Measurements from ENCODE around the gene CDC5L.

DNA sequence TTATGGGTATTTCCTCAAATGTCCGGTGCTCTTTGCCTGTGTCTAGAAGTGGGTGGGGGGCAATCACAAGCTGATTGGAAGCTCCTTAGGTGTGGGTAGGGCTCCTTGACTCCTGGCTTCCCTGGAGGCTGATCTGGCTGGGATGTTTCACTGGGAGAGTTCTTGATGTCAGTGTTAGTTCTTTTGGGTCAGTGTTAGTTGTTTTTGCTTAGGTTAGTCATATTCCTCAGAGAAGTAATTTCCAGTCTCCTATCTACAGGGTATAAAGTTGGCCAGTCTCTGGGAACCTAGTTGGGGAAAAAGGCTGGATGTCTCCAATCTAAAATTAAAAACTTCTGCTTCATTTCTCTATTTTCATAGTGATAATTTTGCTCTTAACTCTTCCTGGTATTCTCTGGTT is 23.6 kb downstream of the CDC5L start:
- TF ChIP-seq, protein P1, sequence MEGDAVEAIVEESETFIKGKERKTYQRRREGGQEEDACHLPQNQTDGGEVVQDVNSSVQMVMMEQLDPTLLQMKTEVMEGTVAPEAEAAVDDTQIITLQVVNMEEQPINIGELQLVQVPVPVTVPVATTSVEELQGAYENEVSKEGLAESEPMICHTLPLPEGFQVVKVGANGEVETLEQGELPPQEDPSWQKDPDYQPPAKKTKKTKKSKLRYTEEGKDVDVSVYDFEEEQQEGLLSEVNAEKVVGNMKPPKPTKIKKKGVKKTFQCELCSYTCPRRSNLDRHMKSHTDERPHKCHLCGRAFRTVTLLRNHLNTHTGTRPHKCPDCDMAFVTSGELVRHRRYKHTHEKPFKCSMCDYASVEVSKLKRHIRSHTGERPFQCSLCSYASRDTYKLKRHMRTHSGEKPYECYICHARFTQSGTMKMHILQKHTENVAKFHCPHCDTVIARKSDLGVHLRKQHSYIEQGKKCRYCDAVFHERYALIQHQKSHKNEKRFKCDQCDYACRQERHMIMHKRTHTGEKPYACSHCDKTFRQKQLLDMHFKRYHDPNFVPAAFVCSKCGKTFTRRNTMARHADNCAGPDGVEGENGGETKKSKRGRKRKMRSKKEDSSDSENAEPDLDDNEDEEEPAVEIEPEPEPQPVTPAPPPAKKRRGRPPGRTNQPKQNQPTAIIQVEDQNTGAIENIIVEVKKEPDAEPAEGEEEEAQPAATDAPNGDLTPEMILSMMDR (IDR thresholded peaks at IDR 0.05), result no peak
- TF ChIP-seq POLR2A (IDR thresholded peaks at IDR 0.05), result no peak

Measured in prostate gland (tissue), 2 donors.